DND-41 (cell line): ENCODE results near the gene PCSK2.

Experiments
- ATAC-seq: fragments of 200-7000 bp; cut with Tn5 transposase; 3 replicates; pipeline ENCODE4 v1.9.1; 2021; ENCODE audit warnings: low read depth; ENCODE audit not compliant: insufficient read depth
- DNase-seq: peaks from one replicate; pipeline ENCODE4 v3.0.0-alpha.2; 2020
- H2AFZ ChIP-seq: 2 replicates; pipeline ENCODE4 v1.6.0; 2012; ENCODE audit warnings: low read depth, low read length
- H3K27ac ChIP-seq: 2 replicates; pipeline ENCODE4 v1.5.1; 2012; ENCODE audit warnings: low read length, inconsistent platforms
- H3K27me3 ChIP-seq: fragments of 200-600 bp; sonication (generic); 2 replicates; pipeline ENCODE4 v1.6.0; 2012; ENCODE audit warnings: low read length, mild to moderate bottlenecking, inconsistent platforms; ENCODE audit not compliant: insufficient read depth, poor library complexity
- H3K36me3 ChIP-seq: 2 replicates; pipeline ENCODE4 v1.5.1; 2012; ENCODE audit warnings: low read length, inconsistent platforms; ENCODE audit not compliant: insufficient read depth
- H3K4me1 ChIP-seq: 2 replicates; pipeline ENCODE4 v1.5.1; 2012; ENCODE audit warnings: mild to moderate bottlenecking, low read length; ENCODE audit not compliant: insufficient read depth
- H3K4me2 ChIP-seq: 2 replicates; pipeline ENCODE4 v1.6.0; 2012; ENCODE audit warnings: mild to moderate bottlenecking, moderate library complexity, low read length, inconsistent platforms; ENCODE audit not compliant: insufficient read depth
- H3K4me3 ChIP-seq, 2 experiments: fragments of 200-600 bp in 1 of 2; shearing (Covaris generic) in 1 of 2; 2 replicates each; pipeline ENCODE4 v1.5.1; 2012 to 2016; ENCODE audit warnings: inconsistent platforms in 2 of 2, low read length in 2 of 2, mild to moderate bottlenecking in 2 of 2, low read depth in 1 of 2, moderate library complexity in 1 of 2
- H3K79me2 ChIP-seq: 2 replicates; pipeline ENCODE4 v1.6.0; 2012; ENCODE audit warnings: low read length, inconsistent platforms; ENCODE audit not compliant: insufficient read depth
- H3K9ac ChIP-seq: 2 replicates; pipeline ENCODE4 v1.6.0; 2012; ENCODE audit warnings: low read depth, mild to moderate bottlenecking, inconsistent platforms, low read length, moderate library complexity
- H3K9me3 ChIP-seq: 2 replicates; pipeline ENCODE4 v1.5.1; 2012; ENCODE audit warnings: low read length, moderate library complexity, mild to moderate bottlenecking, inconsistent platforms; ENCODE audit not compliant: insufficient read depth, severe bottlenecking
- H4K20me1 ChIP-seq: 2 replicates; pipeline ENCODE4 v1.6.0; 2012; ENCODE audit warnings: low read length; ENCODE audit not compliant: insufficient read depth
- EZH2 ChIP-seq: IDR thresholded peaks from 3 replicates; pipeline ENCODE4 v1.6.1; 2012; ENCODE audit warnings: borderline replicate concordance, low read depth, mild to moderate bottlenecking, moderate library complexity, low read length, inconsistent platforms; ENCODE audit not compliant: severe bottlenecking
- TF ChIP-seq, protein P1 (sequence below): IDR thresholded peaks from 2 replicates; pipeline ENCODE4 v1.5.1; 2012; ENCODE audit warnings: borderline replicate concordance, low read length, moderate library complexity, mild to moderate bottlenecking; ENCODE audit not compliant: poor library complexity, severe bottlenecking; ENCODE audit errors: extremely low read depth

Gene PCSK2

DNA sequence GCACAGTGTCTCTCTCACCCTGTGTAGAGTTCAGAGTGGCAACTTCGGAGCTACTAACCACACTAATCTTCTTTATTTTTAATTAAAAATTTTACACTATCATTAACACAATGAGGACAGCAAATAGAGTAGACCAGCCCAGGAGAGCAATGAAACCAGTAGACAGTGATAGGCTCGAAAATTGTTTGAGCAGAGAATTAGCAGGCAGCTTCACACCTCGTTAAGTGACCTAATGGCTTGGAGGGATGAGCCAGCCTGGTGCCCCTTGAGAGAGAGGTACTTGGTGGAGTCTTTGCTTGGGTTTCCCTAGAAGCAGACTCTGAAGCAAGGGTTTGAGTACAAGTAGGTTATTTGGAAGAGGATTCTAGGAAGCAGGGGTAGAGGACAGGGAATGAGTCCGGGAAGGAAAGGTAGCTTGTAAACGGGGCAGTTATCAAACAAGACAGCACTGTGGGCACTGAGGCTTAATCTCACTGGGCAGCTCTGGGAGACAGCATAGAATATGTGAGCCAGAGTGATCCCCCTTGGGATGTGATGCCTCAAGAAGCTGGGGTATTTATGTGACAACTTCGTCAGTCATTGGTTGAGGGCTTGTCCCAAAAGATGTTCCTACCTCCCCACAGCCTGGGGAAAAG is 146.1 kb downstream of the PCSK2 start:
- no peaks in the 10 kb centered on the region for H3K79me2 ChIP-seq
- H3K27me3 ChIP-seq = peaks cover 3% of the 10 kb centered on the region
- no peaks in the 10 kb centered on the region for H3K36me3 ChIP-seq
- H4K20me1 ChIP-seq = no peaks in the 10 kb centered on the region
- ATAC-seq (no peak), DNase-seq (no peak)
- no peak for TF ChIP-seq EZH2
- TF ChIP-seq, protein P1, sequence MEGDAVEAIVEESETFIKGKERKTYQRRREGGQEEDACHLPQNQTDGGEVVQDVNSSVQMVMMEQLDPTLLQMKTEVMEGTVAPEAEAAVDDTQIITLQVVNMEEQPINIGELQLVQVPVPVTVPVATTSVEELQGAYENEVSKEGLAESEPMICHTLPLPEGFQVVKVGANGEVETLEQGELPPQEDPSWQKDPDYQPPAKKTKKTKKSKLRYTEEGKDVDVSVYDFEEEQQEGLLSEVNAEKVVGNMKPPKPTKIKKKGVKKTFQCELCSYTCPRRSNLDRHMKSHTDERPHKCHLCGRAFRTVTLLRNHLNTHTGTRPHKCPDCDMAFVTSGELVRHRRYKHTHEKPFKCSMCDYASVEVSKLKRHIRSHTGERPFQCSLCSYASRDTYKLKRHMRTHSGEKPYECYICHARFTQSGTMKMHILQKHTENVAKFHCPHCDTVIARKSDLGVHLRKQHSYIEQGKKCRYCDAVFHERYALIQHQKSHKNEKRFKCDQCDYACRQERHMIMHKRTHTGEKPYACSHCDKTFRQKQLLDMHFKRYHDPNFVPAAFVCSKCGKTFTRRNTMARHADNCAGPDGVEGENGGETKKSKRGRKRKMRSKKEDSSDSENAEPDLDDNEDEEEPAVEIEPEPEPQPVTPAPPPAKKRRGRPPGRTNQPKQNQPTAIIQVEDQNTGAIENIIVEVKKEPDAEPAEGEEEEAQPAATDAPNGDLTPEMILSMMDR = no peak
- no peaks in the 10 kb centered on the region for H3K4me1 ChIP-seq
- H2AFZ ChIP-seq = no peak overlapping the region
- no peaks in the 10 kb centered on the region for H3K9me3 ChIP-seq
- no peak overlapping the region for H3K27ac ChIP-seq
- H3K4me3 ChIP-seq = no peak overlapping the region
- H3K4me2 ChIP-seq = no peak overlapping the region
- no peak overlapping the region for H3K9ac ChIP-seq

DNA sequence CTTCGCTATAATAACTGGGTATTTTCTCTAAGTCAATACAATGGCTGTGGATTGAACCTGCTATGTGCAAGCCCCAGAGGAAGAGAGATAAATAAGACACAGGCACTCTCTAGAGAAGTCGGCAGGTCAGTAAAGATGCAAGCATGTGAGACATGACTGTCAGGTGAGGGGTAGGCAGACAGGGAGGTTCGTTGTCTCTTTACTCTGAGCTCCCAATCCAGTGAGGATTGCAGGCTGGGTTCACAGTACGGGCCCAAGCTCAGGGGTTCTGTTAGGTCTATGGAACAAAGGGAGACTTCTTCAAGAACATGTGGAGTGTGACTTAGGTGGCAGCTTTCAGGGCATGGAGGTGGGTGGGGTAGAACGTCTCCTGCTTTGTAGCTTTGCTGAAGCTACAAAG is 147.2 kb downstream of the PCSK2 start:
- Histone ChIP-seq H3K27me3 (peaks cover 3% of the 10 kb centered on the region), H2AFZ (no peak overlapping the region), H3K4me1 (no peaks in the 10 kb centered on the region), H3K79me2 (no peaks in the 10 kb centered on the region), H3K9me3 (no peaks in the 10 kb centered on the region), H3K4me3 (no peak overlapping the region), H3K27ac (no peak overlapping the region), H3K4me2 (no peak overlapping the region), H3K9ac (no peak overlapping the region), H3K36me3 (no peaks in the 10 kb centered on the region), H4K20me1 (no peaks in the 10 kb centered on the region)
- DNase-seq (no peak), ATAC-seq (no peak)
- TF ChIP-seq, protein P1 = no peak
- TF ChIP-seq EZH2 = no peak

DNA sequence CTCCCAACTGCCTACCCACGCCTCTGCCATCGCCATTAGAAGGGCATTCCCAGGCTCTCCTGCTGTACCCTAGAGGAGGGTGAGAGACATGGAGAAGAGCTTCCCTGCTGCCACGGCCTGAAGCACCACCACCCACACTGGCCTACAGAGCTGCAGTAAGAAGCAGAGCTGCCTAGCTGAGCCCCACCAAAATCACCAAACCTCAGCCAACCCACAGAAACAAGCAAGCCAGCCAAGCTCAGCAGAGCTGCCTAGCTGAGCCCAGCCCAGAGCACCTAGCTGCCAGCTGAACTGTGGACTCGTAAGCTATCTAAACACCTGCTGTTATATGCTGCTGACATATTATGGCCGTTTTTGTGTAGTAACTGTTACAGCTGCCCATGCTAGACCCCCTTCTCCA is 149.2 kb downstream of the PCSK2 start:
- H4K20me1 ChIP-seq = no peaks in the 10 kb centered on the region
- no peaks in the 10 kb centered on the region for H3K79me2 ChIP-seq
- no peaks in the 10 kb centered on the region for H3K9me3 ChIP-seq
- H2AFZ ChIP-seq = no peak overlapping the region
- no peaks in the 10 kb centered on the region for H3K36me3 ChIP-seq
- H3K4me3 ChIP-seq = no peak overlapping the region
- ATAC-seq (no peak), DNase-seq (no peak)
- H3K9ac ChIP-seq = no peak overlapping the region
- no peak for TF ChIP-seq EZH2
- TF ChIP-seq, protein P1 = no peak
- H3K27me3 ChIP-seq = no peaks in the 10 kb centered on the region
- no peaks in the 10 kb centered on the region for H3K4me1 ChIP-seq
- no peak overlapping the region for H3K4me2 ChIP-seq
- no peak overlapping the region for H3K27ac ChIP-seq
